Lower leg skin (tissue), 4 donors: Measurements from ENCODE around the gene RHPN2. TPM values are rescaled to one million over a fixed set of nuclear protein-coding genes. Genes with fewer than 3 reads are reported as not detected.
"Not testable (repeated sequence)": the region's sequence is repeated elsewhere in the genome, so short reads cannot be mapped to it uniquely, and the experiment has no call there.

Experiments
- DNase-seq, 2 donors: peaks; one replicate each; pipeline ENCODE4 v3.0.0-alpha.2; 2019; ENCODE audit warnings: low spot score in 2 of 2
- H3K4me3 ChIP-seq: fragments of 200-600 bp; sonication (generic); 2 replicates; pipeline ENCODE4 v1.5.1; 2017; ENCODE audit warnings: mild to moderate bottlenecking, low read depth; ENCODE audit not compliant: poor library complexity, severe bottlenecking
- POLR2A ChIP-seq, 2 donors: fragments of 450-650 bp; IDR thresholded peaks; one replicate each; pipeline ENCODE4 v1.6.1; 2016 to 2017; ENCODE audit warnings: antibody characterized with exemption in 2 of 2, mild to moderate bottlenecking in 1 of 2, moderate library complexity in 1 of 2
- WGBS, 2 donors: methylation state at CpG; one replicate each; pipeline ENCODE4 v1.1.5; 2018; 5-methylcytosine and 5-hydroxymethylcytosine counted together
- intact Hi-C: fragments of 100-400 bp; cut with DNase I; formaldehyde crosslinking; loops from one replicate; pipeline ENCODE4 v1.15.0; 2023; ENCODE audit warnings: low total_unique reads
- total RNA-seq, 4 donors: library from RNA; depleted of rRNA; stranded (reverse); fragments of >200 nt; gene quantifications; one replicate each; pipeline ENCODE4 v1.1.0, GENCODE V29; 2016
- TF ChIP-seq, protein P1 (sequence below), 3 donors: fragments of 450-650 bp; IDR thresholded peaks; one replicate each; pipeline ENCODE4 v1.5.1; 2016; ENCODE audit warnings: antibody characterized with exemption in 3 of 3, mild to moderate bottlenecking in 3 of 3, moderate library complexity in 2 of 3

The RHPN2 gene
- total RNA-seq, 4 donors from 2014 or later: 4.0 to 25.7 (median 19.9) TPM

DNA sequence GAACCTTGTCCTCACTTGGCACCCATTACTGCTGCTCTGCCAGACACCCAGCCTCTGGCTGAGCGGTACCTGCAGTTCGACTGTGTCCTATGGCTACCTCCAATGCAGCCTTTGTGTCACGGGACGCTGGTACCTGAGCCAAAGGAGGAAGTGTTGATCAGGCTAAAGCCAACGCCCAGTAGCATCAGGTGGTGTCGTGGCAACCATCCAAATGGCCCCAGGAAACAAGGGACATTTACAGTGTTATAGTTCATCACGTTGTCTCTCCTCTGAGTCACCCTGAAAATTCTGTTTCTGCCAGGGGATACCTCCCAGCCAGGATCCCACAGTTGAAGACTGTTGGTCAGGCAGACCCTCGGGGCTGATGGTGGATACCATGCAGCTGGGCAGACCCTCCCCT lies 10.1 kb downstream of the RHPN2 start:
- H3K4me3 ChIP-seq: no peak overlapping the region
- 59 to 79% methylated on average over 8 of the region's 8 CpGs for WGBS, 2 donors
- TF ChIP-seq, protein P1, sequence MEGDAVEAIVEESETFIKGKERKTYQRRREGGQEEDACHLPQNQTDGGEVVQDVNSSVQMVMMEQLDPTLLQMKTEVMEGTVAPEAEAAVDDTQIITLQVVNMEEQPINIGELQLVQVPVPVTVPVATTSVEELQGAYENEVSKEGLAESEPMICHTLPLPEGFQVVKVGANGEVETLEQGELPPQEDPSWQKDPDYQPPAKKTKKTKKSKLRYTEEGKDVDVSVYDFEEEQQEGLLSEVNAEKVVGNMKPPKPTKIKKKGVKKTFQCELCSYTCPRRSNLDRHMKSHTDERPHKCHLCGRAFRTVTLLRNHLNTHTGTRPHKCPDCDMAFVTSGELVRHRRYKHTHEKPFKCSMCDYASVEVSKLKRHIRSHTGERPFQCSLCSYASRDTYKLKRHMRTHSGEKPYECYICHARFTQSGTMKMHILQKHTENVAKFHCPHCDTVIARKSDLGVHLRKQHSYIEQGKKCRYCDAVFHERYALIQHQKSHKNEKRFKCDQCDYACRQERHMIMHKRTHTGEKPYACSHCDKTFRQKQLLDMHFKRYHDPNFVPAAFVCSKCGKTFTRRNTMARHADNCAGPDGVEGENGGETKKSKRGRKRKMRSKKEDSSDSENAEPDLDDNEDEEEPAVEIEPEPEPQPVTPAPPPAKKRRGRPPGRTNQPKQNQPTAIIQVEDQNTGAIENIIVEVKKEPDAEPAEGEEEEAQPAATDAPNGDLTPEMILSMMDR (IDR thresholded peaks at IDR 0.05): no peak
- no peak for TF ChIP-seq POLR2A (IDR thresholded peaks at IDR 0.05)
- intact Hi-C loops: no loop called here
- peak; percentile 47 to 92 for DNase-seq

DNA sequence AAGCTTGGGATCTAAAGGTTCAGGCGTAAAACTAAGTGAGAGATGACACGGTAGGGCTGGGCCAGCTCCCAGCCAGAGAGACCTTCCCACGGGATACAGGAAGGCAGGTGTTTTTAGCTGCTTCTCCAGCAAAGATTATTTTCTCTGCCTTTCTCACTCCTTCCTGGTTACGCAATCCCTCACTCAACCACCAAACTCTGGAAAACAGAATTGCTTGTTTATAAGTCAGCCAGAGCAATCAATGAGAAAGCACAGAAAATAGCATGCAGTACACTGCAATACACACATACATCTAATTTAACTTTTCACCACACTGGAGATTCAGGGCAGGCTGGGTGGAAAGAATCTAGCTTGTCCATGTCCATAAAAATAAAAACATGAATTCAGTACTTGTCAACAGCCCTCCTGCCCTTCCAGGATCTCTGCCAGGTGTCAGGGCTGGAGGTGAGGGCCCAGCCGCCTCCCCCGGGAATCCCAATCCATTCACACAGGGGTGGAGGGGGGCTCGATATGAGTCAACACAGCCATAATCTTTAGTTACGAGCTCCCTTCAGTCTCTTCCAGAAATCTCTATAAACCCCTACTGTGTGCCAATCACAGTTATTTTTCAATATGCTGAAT lies 12.2 kb downstream of the RHPN2 start:
- H3K4me3 ChIP-seq: no peak overlapping the region
- 62 to 65% methylated on average over 8 of the region's 8 CpGs for WGBS, 2 donors
- intact Hi-C loops: no loop called here
- TF ChIP-seq, protein P1 (IDR thresholded peaks at IDR 0.05): no peak
- no peak for DNase-seq

DNA sequence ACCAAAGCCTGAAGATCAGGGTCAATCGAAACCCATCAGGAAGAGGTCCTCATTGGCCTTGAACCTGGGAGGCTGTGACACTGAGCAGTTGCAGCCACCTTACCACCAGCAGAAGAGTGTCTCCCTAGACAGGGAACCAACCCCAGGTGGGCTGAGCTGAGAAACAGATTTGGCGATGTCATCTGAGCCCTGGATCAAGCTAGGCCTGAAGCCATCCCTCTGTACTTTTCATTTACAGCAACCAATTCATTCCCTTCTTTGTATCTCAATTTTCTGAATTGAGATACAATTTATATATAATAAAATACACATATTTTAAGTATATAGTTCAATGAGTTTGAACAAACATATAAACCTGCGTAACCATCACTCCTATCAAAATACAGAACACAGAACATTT lies 14.6 kb downstream of the RHPN2 start:
- WGBS, 2 donors: 98 to 99% methylated on average over 3 of the region's 3 CpGs
- no peak overlapping the region for H3K4me3 ChIP-seq
- intact Hi-C loops: no loop called here
- DNase-seq: no peak
- no peak for TF ChIP-seq POLR2A (IDR thresholded peaks at IDR 0.05)
- TF ChIP-seq, protein P1 (IDR thresholded peaks at IDR 0.05): no peak

DNA sequence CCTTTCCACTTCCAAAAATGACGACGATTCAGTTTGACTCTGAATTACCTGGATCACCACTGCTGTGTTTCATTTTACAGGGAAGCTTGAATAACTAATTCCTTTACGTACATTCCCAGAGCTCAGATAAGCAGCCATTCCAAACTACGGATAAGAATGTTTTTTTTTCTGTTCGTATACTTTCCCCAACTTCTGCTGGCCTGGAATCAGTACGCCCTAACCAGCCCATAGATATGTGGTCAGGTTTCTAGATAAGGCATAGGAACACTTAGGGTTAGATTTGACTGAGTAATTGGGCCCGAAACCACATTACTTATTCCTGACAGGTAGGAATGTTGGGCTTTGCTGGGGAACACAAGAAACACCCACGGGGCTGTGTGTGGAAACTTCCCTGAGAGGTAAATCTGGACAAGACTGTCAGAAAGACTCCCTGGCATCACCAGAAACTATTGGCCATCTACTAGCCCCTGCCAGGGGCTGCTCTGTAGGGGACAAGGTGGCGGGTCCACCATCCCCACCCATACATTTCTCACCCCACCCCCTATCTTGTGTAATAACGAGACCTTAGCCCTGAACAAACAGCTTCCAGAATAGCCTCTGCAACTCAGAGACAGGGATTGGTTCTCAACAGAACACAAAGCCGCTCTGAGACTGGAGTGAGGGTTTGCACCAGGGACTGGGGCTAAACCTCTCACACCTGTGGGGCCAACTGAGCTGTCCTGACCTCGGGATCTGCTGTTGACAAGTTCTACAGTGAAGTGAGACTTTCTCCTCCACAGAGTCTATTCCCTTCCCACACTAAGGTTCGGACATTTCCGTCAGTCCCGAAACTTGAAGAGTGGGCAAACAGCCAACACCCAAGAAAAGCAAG lies 15.6 kb downstream of the RHPN2 start:
- H3K4me3 ChIP-seq: no peak overlapping the region
- DNase-seq: no peak
- intact Hi-C loops: no loop called here
- TF ChIP-seq, protein P1 (IDR thresholded peaks at IDR 0.05): no peak
- TF ChIP-seq POLR2A (IDR thresholded peaks at IDR 0.05): no peak
- 79 to 87% methylated on average over 15 of the region's 15 CpGs for WGBS, 2 donors

DNA sequence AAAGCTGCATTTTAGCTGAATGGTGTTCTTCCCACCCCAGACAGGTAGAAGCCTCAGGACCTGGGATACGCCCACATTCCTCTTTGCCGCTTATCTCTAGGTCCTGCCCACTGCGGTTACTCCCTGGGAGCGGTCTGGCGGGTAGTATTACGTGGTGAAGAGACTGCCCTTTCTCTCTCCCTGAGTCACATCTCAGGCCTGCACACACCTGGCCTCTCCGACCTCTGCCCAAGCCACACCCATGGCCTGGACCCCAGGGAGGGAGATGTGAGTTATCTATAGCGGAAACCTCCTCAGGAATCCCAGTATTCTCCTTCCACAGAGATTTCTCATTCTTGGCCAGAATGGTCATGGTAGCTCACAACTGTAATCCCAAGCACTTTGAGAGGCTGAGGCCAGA lies 17.3 kb downstream of the RHPN2 start:
- H3K4me3 ChIP-seq: no peak overlapping the region
- DNase-seq: no peak
- 35 to 58% methylated on average over 8 of the region's 8 CpGs for WGBS, 2 donors
- TF ChIP-seq, protein P1 (IDR thresholded peaks at IDR 0.05): no peak
- TF ChIP-seq POLR2A (IDR thresholded peaks at IDR 0.05): no peak
- intact Hi-C loops: no loop called here

DNA sequence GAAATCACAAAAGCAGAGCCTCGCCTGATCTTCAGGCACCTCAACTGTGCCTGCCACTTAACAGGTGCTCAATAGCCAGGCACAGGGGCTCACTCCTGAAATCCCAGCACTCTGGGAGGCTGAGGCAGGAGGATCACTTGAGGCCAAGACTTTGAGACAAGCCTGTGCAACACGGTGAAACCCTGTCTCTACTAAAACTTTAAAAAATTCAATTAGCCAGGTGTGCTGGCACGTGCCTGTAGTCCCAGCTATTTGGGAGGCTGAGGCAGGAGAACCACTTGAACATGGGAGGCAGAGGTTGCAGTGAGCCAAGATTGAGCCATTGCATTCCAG lies 22.9 kb downstream of the RHPN2 start:
- DNase-seq, intact Hi-C loops, H3K4me3 ChIP-seq: not testable (repeated sequence)
- 83 to 89% methylated on average over 3 of the region's 3 CpGs for WGBS, 2 donors
